ENCODE measurements around the gene SLC25A33.
"Not testable (repeated sequence)": the region's sequence is repeated elsewhere in the genome, so short reads cannot be mapped to it uniquely, and the experiment has no call there.

Gene SLC25A33

GRCh38 chr1:9539829-9540550, 725 bp downstream of the SLC25A33 start:
- peak; percentile 60 for DNase-seq

DNA sequence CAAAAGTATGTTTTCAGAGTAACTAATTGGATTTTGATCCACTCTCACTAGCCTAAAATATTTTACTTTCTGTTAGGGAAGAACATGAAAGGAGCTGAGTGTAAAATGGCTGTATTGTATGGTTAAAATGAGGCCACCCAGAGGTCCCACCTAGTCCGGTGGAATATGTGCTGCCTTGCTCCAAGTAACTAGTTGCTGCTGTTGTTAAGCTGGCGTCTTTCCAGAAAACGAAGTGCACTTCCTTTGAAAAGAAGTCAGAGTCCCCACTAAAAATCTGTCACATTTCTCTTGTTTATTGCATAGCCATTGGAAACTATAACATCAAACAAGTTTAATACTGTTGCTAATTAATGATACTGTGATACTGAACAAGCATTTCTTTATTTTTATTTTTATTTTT, 3.2 kb downstream of the SLC25A33 start:
- no peak for DNase-seq

- DNase-seq, result no peak
Measured at GRCh38 chr1:9544926-9545325, 5.7 kb downstream of the SLC25A33 start.

- DNase-seq, result no peak
Measured at GRCh38 chr1:9549955-9550546, 10.8 kb downstream of the SLC25A33 start.

- no peak for DNase-seq
Measured at GRCh38 chr1:9551984-9552383, 12.7 kb downstream of the SLC25A33 start.

DNA sequence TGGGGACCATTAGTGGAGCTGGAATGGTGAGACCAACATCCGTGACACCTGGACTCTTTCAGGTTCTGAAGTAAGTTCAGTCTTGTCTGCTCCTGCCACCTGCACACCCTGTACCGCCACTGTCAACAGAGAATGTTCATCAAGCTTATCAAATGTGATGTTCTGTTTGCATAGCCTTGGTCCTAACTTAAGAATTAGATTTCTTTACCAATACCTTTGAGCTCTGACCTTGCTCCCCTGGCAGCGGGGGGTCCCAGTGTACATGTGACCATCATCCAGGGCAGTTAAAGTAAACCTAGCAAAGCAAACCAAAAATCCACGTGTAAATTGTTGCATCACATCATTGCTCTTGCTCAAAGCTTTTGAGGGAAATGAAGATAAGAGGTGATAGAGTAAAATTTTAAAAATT, 14.5 kb downstream of the SLC25A33 start:
- DNase-seq, result no peak

DNA sequence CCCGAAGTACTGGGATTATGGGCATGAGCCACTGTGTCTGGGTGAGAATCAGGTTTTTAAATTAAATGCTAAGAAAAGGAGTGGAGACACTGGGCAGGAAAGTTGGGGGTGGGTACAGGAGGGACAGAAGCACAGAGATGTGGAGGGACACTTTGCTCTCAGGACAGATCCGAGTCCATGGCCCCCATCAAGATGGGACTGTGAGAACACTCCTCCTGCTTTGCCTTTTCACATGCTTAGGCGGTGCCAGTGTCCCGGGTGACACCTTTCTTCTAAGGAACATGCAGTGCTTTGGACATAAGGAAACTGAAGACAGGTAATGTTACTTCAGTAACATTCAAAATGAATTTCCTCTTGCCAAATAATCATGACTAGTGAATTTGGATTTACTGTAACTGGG, 16.7 kb downstream of the SLC25A33 start:
- no peak for DNase-seq

DNA sequence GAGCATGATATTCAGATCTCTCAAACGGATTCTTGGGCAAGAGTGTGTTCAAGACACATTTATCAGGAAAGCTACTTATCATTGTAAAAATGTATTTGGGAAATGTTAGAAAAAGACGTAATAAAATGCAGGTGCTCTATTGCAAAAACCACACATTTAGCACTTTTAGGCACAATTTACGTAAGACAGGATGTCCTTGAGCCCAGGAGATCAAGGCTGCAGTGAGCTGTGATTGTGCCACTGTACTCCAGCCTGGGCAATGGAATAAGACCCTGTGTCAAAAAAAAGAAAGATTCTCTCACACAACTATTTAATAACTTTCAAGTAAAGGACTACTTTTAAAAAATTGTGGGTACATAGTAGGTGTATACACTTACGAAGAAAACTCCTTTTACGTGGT, 18.4 kb downstream of the SLC25A33 start:
- DNase-seq, result no peak

DNA sequence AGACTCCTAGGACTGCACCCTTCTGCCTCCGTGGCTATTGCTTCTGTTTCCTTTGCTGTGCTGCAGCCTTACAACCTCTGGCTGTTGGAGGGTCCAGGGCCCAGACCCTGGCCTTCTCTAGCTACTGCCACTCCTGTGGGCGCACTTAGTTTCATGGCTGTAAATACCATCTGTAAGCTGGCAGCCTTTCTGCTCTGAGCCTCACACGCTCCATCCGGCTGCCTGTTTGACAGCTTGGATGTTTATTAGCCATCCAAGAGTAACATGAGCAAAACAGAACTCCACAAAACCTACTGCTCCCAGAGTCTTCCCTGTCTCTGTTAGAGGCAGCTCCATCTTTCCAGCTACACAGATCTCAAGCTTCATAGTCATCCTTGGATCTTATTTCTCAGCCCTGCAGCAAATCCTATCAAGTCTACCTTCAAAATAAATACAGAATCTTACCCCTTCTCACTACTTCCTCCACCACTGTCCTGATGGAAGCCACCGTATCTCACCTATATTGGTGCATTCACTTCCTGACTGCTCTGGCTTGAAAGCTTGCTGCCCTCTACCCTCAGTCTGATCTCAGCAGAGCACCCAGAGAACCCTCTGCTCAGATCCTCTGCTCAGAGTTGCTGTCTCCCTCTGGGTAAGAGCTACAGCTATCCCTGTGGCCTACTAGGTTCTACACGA, 19.1 kb downstream of the SLC25A33 start:
- DNase-seq, result no peak

- no peak for DNase-seq
Measured at GRCh38 chr1:9558946-9559545, 19.8 kb downstream of the SLC25A33 start.

DNA sequence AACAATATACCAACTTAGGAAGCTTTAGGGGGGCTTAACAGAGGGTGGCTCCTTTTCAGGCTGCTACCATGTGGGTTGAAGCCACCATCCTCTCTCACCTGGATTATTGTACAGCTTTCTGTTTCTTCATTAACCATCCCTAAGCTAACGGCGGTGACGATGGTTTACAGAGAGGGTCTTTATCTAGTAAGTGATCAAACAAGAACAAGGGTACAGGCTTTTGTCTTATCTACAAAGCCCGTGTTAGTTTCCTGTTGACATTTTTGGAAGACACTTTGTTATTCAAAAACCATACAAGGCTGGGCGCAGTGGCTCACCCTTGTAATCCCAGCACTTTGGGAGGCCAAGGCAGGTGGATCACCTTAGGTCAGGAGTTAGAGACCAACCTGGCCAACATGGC, 20.4 kb downstream of the SLC25A33 start:
- no peak for DNase-seq

DNA sequence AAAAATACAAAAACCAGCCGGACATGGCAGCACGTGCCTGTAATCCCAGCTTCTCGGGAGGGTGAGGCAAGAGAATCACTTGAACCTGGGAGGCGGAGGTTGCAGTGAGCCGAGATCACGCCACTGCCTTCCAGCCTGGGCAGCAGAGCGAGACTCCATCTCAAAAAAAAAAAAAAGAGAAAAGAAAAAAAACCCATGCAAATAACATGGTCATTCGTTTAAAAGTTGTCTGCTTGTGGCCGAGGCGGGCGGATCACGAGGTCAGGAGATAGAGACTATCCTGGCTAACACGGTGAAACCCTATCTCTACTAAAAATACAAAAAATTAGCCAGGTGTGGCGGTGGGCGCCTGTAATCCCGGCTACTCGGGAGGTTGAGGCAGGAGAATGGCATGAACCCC, 20.8 kb downstream of the SLC25A33 start:
- not testable (repeated sequence) for DNase-seq

DNA sequence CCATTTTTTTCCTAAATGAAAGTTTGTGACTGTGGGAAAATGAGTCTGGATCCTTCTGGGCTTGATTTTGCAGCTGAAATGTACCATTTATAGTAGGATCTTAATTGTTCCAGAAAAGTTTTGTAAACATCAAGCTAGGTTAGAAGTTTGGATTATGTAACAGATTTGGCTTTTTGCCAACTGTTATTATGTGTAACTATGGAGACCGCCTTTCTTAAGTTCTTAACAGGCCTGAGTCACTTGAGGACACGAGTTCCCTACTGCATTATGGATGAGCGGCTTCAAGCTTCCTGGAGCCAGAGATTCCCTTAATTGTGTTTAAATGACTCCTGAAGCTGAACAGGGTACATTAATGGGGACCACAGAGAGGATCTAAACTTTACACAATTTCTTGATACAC, 22.2 kb downstream of the SLC25A33 start:
- no peak for DNase-seq

DNA sequence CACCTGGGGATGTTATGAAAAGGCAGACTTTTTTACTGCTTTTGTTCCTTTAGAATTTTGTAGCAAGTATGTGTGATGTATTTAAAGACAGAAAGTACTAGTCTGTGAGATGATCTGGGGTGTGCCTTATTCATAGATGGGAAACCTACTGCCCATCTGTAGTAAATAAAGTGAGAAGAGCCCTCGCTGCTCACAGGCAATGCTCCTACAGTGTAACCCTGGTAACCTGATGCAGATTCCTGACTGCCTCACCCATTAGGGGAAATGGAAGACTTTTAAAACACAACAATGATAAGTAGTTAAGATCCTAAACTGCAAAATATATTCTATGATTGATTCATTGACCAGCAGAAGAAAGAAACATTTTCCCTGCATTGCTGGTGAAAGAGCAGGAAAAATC, 30.0 kb downstream of the SLC25A33 start:
- DNase-seq, result no peak

GRCh38 chr1:9570886-9571529, 31.7 kb downstream of the SLC25A33 start:
- DNase-seq, result not testable (repeated sequence)

DNA sequence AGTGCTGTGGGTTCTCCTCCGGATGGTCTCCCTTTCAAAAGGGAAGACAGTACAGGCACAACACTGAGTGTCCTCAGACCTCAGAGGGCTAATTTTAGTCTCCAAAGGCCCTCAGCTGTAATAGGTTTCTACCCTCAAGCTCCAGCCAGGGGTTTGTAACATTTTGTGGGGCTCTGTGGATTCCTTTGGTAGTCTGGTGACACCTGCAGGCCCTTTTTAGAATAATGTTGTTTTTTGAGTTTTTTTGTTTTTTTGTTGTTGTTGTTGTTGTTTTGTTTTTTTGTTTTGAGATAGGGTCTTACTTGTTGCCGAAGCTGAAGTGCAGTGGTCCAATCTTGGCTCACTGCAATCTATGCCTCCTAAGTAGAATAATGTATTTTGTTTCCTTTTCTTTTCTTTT, 34.5 kb downstream of the SLC25A33 start:
- DNase-seq, result no peak

DNA sequence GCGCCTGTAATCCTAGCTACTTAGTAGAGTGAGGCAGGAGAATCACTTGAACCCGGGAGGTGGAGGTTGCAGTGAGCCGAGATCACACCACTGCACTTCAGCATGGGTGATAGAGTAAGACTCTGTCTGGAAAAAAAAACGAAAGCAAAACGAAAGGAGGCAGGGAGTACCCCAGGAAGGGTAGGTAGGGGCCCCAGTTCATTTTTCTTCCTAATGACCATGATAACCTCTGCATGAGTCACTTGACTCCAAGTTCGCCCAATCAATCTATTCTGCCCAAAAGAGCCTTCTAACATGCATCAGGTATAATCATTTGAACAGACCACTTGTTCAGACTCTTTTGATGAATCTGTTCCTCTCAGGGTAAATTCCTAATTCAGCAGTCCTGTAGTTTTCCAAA, 36.2 kb downstream of the SLC25A33 start:
- no peak for DNase-seq

- no peak for DNase-seq
Measured at GRCh38 chr1:9576903-9577302, 37.6 kb downstream of the SLC25A33 start.

DNA sequence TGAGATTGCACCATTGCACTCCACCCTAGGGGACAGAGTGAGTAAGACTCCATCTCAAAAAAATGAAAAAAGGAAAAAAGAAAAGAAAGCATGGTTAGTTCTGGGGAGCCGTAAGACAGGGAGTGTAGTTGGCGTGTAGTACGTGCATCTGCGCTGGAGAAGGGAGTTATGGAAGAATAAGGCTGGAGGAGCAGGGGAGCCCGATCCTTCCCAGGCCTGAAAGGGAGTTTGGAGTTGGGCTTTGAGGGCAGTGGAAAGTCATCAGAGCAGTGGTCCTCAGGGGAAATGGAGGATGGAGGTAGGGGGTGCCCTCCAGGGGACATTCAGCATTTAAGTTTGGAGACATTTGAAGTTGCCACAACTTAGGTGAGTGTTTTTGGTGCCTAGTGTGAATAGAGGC, 38.2 kb downstream of the SLC25A33 start:
- no peak for DNase-seq

DNA sequence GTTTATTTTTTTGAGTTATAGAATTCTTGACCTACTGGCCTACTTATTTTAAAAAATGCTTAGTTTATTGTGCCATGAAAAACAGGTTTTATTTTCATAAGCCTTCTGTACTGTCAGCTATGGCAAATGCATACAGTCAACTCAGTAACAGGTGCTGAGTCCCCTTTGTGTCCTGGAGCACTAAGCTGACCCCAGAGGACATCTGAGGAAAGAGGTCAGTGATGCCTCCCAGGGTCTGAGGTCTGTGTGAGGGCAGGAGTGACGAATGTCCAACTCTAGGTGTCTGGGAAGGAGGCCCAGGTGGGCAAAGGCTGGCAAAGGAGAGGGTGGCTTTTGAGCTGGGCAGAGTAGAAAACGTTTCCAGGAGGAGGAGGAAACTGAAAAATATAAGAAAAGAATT, 41.7 kb downstream of the SLC25A33 start:
- DNase-seq, result no peak

DNA sequence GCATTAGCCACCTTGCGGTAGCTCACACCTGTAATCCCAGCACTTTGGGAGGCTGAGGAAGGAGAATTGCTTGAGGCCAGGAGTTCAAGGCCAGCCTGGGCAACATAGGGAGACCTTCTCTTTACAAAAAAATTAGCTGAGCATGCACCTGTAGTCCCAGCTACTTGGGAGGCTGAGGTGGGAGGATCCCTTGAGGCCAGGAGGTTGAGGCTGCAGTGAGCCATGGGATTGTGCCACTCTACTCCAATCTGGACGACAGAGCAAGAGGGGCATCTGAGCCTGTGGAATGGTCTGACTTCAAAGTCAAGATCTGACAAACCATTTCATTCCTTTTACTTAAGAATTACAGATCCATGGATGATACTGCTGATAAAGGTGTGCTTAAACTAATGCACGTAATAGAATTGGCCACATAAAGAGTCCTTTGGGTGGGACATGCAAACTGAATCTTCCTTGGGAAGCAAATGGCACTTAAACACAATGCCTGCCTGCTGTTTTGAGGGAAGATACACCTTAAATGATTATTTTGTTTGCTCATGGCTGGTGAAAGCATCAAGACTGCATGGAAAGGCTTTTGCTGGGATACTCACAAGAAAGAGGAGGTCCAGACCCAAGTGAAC, 47.0 kb downstream of the SLC25A33 start:
- DNase-seq, result no peak

- DNase-seq, result peak; percentile 97
Measured at GRCh38 chr1:9588551-9589143, 49.4 kb downstream of the SLC25A33 start, which contains the start of gene TMEM201. TMEM201 (plus strand) TSS chr1:9588911; CDS start chr1:9588931, 20 bp downstream.
